IPS DF 6.9 (cell line): Measurements from ENCODE around the gene SASH1.
A peak's percentile ranks its signal among the peaks of the same experiment; 100 is the strongest.
"Not testable (repeated sequence)": the region's sequence is repeated elsewhere in the genome, so short reads cannot be mapped to it uniquely, and the experiment has no call there.

Source experiments
- DNase-seq: peaks from one replicate; pipeline ENCODE4 v3.0.0-alpha.2; 2013; ENCODE audit warnings: low read depth, low spot score
- H3K27ac ChIP-seq: one replicate; pipeline ENCODE4 v1.5.1; 2013; ENCODE audit warnings: low read length, control low read depth
- H3K27me3 ChIP-seq: 2 replicates; pipeline ENCODE4 v1.6.1; 2013; ENCODE audit warnings: mild to moderate bottlenecking, low read length; ENCODE audit not compliant: control insufficient read depth, insufficient read depth
- H3K36me3 ChIP-seq: 2 replicates; pipeline ENCODE4 v1.6.1; 2013; ENCODE audit warnings: low read length; ENCODE audit not compliant: control insufficient read depth, insufficient read depth
- H3K4me1 ChIP-seq: 2 replicates; pipeline ENCODE4 v1.6.1; 2013; ENCODE audit warnings: low read length; ENCODE audit not compliant: control insufficient read depth, insufficient read depth
- H3K4me3 ChIP-seq: 2 replicates; pipeline ENCODE4 v1.5.1; 2013; ENCODE audit warnings: mild to moderate bottlenecking, low read length
- H3K9me3 ChIP-seq: 2 replicates; pipeline ENCODE4 v1.6.1; 2013; ENCODE audit warnings: low read length, inconsistent platforms; ENCODE audit not compliant: control insufficient read depth, insufficient read depth
- WGBS: extraction: QIAGEN DNeasy Blood & Tissue Kit; methylation state at CpG from one replicate; pipeline ENCODE4 v1.1.7; 2013; ENCODE audit warnings: mixed read lengths, missing lambda C conversion rate; ENCODE audit not compliant: insufficient read length, insufficient coverage; 5-methylcytosine and 5-hydroxymethylcytosine counted together

Gene SASH1

DNA sequence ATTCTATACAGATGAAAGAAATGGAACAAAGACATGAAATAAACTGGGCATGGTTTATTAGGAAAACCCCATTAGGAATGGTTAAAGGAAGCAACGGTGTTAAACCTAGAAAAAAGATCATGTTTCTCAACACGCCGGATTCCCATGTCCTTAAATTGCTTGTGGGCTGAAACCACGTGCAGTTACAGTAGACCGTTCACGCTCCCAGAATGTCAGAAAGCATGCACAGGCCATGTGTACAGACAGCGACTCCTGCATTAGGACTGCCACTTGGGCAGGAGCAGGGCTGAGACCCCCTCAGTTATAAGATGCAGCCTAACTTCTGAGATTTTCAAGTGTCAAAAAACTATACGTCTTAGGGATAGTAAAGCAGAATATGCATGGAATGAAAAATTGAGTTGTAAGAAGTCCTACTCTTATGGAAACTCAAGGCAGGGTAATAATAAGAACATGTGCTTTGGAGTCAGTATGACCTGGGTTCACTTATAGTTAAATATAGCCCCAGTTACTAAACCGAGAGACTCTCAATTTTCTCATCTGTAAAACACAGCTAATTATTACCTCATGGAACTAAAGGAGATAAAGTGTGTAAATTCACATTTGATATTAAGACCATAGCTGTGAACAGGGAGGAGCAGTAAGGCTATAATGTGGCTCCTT is 230.2 kb downstream of the SASH1 start:
- Histone ChIP-seq H3K36me3 (no peaks in the 10 kb centered on the region), H3K27ac (no peak overlapping the region), H3K27me3 (no peaks in the 10 kb centered on the region), H3K9me3 (no peaks in the 10 kb centered on the region), H3K4me3 (no peak overlapping the region), H3K4me1 (peaks cover 1% of the 10 kb centered on the region; the same call in 1 of the 2 replicates)
- no peak for DNase-seq
- WGBS: no CpG with 5 or more reads among the region's 9 CpGs

GRCh38 chr6:148573922-148574321 is 231.3 kb downstream of the SASH1 start:
- H3K27ac ChIP-seq: no peak overlapping the region
- H3K4me1 ChIP-seq: peaks cover 5% of the 10 kb centered on the region; the same call in 1 of the 2 replicates
- no peaks in the 10 kb centered on the region for H3K36me3 ChIP-seq
- H3K4me3 ChIP-seq: no peak overlapping the region
- WGBS: no CpG with 5 or more reads among the region's 5 CpGs
- no peaks in the 10 kb centered on the region for H3K27me3 ChIP-seq
- no peaks in the 10 kb centered on the region for H3K9me3 ChIP-seq
- DNase-seq: no peak

DNA sequence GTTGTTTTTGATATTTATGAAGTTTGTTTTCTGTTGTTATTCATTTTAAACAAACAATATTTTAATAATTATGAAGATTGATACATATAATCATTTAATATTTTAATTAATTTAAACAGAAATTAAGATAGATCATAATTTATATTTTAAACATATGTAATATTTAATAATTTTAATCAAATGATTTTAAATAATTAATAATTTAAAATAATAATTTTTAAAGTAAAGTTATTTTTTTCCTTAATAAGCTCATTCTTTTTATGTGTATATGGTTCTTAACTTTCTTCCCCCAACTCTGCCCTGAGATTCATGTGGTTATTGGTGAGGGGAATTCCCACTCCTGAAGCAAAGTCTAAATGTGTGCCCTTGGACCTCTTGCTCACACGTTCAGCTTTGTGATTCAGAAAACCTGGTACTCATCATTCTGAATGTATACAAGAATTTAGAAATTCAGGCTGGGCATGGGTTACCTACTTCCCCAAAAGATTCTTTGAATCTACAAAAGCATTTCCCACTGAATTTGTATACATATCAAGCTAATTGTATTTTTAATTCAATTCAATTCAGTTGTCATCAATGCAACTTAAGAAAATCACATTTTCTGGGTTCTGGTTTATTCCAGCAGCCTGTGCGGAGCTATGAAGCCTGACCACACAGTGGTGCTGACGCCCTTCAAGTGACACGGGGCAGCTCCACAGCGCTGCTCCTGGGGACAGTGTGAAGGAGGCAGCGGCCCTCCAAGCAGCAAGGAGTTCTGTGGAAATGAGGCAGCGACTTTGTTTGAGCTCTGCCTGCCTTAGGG is 235.2 kb downstream of the SASH1 start:
- DNase-seq: peak; percentile 72
- Histone ChIP-seq H3K4me1 (peaks cover 5% of the 10 kb centered on the region; the same call in 1 of the 2 replicates), H3K36me3 (no peaks in the 10 kb centered on the region), H3K9me3 (no peaks in the 10 kb centered on the region), H3K27ac (no peak overlapping the region), H3K27me3 (no peaks in the 10 kb centered on the region), H3K4me3 (no peak overlapping the region)
- WGBS: no CpG with 5 or more reads among the region's 7 CpGs

GRCh38 chr6:148578489-148578814 is 235.8 kb downstream of the SASH1 start:
- Histone ChIP-seq H3K36me3 (no peaks in the 10 kb centered on the region), H3K9me3 (no peaks in the 10 kb centered on the region), H3K27ac (no peak overlapping the region), H3K4me1 (peaks cover 5% of the 10 kb centered on the region; the same call in 1 of the 2 replicates), H3K27me3 (no peaks in the 10 kb centered on the region), H3K4me3 (no peak overlapping the region)
- no CpG with 5 or more reads among the region's 5 CpGs for WGBS
- DNase-seq: no peak

GRCh38 chr6:148578837-148579565 is 236.4 kb downstream of the SASH1 start:
- no peaks in the 10 kb centered on the region for H3K27me3 ChIP-seq
- H3K27ac ChIP-seq: no peak overlapping the region
- no CpG with 5 or more reads among the region's 4 CpGs for WGBS
- H3K4me1 ChIP-seq: peaks cover 5% of the 10 kb centered on the region; the same call in 1 of the 2 replicates
- DNase-seq: no peak
- H3K9me3 ChIP-seq: no peaks in the 10 kb centered on the region
- no peaks in the 10 kb centered on the region for H3K36me3 ChIP-seq
- no peak overlapping the region for H3K4me3 ChIP-seq

DNA sequence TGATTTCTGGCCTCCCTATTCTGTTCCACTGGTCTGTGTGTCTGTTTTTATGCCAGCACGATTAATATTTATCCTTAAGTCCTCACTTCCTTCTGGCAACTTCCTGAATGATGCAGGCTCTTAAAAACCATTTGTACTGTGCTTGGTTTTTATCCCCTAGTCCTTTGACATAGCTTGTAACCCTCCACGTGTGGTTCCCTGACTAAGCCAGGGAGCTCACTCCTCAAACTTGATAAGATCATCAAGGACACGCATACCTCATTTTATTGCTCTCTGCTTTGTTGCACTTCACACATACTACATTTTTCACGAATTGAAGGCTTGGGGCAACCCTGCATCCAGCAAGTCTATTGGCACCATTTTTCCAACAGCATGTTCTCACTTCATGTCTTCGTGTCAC is 237.8 kb downstream of the SASH1 start:
- DNase-seq: no peak
- Histone ChIP-seq H3K4me1 (peaks cover 4% of the 10 kb centered on the region; the same call in 1 of the 2 replicates), H3K4me3 (no peak overlapping the region), H3K27ac (no peak overlapping the region), H3K36me3 (no peaks in the 10 kb centered on the region), H3K27me3 (no peaks in the 10 kb centered on the region), H3K9me3 (no peaks in the 10 kb centered on the region)
- WGBS: no CpG with 5 or more reads among the region's 5 CpGs

DNA sequence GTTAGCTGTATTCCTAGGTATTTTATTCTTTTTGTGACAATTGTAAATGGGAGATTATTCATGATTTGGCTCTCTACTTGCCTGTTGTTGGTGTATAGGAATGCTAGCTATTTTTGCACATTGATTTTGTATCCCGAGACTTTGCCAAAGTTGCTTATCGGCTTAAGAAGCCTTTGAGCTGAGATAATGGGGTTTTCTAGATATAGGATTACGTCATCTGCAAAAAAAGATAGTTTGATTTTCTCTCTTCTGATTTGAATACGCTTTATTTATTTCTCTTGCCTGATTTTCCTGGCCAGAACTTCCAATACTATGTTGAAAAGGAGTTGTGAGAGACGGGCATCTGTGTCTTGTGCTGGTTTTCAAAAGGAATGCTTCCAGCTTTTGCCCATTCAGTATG is 241.0 kb downstream of the SASH1 start:
- no peaks in the 10 kb centered on the region for H3K36me3 ChIP-seq
- peaks cover 2% of the 10 kb centered on the region; the same call in 1 of the 2 replicates for H3K4me1 ChIP-seq
- no peak overlapping the region for H3K27ac ChIP-seq
- no peak overlapping the region for H3K4me3 ChIP-seq
- H3K9me3 ChIP-seq: no peaks in the 10 kb centered on the region
- no peaks in the 10 kb centered on the region for H3K27me3 ChIP-seq
- no peak for DNase-seq
- whole genome bisulfite sequencing: no CpG with 5 or more reads among the region's 5 CpGs

- not testable (repeated sequence) for H3K27me3 ChIP-seq, H3K27ac ChIP-seq, H3K4me3 ChIP-seq, H3K36me3 ChIP-seq, DNase-seq, H3K4me1 ChIP-seq, H3K9me3 ChIP-seq
- no CpG with 5 or more reads among the region's 1 CpG for WGBS
Measured at GRCh38 chr6:148585641-148586040, 243.0 kb downstream of the SASH1 start.

DNA sequence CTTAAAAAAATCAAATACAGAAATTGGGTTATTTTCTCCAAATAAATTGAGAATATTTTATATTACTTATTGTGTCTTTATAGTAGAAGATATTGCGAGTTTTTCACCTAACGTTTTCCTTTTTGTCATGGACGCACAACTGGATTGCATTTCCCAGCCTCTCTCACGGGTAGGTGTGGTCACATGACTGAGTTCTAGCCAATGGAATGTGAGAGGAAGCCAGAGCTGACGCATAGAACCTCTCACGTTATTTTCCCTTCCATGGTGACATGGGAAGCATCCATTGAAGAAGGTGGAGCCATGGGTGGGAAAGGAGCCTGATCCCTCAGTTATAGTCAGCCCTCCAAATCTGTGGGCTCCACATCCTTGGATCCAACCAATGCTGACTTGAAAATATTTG is 248.2 kb downstream of the SASH1 start:
- H3K4me1 ChIP-seq: peaks cover 4% of the 10 kb centered on the region
- WGBS: no CpG with 5 or more reads among the region's 6 CpGs
- no peak overlapping the region for H3K4me3 ChIP-seq
- DNase-seq: no peak
- no peak overlapping the region for H3K27ac ChIP-seq
- no peaks in the 10 kb centered on the region for H3K27me3 ChIP-seq
- no peaks in the 10 kb centered on the region for H3K36me3 ChIP-seq
- H3K9me3 ChIP-seq: no peaks in the 10 kb centered on the region

DNA sequence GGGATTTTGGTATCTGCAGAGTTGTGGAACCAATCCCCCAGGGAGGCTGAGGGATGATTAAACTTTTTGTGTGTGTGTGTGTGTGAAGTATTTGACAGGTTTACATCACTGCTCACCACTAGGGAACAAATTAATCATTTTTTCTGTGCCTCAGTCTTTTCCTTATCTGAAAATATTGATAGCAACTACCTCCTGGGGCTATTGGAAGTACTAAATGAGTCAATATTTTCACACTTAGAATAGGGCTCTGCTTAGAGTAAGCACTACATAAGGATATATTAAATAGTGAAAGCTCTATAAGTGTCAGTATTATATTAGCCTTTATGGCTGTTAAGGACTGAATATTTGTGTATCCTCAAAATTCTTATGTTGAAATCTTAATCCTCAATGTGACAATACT is 249.0 kb downstream of the SASH1 start:
- H3K27ac ChIP-seq: no peak overlapping the region
- no peaks in the 10 kb centered on the region for H3K9me3 ChIP-seq
- H3K4me1 ChIP-seq: peaks cover 4% of the 10 kb centered on the region
- no peak overlapping the region for H3K4me3 ChIP-seq
- DNase-seq: no peak
- H3K36me3 ChIP-seq: no peaks in the 10 kb centered on the region
- no peaks in the 10 kb centered on the region for H3K27me3 ChIP-seq
